ENCODE measurements around the gene PRR3. TPM values are rescaled to one million over a fixed set of nuclear protein-coding genes. Genes with fewer than 3 reads are reported as not detected.

Gene PRR3
- total and polyA plus RNA-seq, 2 of the 13 experiments (the other 11 are each of a cell fraction or from before 2014, with no cell fraction given) = 14.6 to 21.2 TPM

DNA sequence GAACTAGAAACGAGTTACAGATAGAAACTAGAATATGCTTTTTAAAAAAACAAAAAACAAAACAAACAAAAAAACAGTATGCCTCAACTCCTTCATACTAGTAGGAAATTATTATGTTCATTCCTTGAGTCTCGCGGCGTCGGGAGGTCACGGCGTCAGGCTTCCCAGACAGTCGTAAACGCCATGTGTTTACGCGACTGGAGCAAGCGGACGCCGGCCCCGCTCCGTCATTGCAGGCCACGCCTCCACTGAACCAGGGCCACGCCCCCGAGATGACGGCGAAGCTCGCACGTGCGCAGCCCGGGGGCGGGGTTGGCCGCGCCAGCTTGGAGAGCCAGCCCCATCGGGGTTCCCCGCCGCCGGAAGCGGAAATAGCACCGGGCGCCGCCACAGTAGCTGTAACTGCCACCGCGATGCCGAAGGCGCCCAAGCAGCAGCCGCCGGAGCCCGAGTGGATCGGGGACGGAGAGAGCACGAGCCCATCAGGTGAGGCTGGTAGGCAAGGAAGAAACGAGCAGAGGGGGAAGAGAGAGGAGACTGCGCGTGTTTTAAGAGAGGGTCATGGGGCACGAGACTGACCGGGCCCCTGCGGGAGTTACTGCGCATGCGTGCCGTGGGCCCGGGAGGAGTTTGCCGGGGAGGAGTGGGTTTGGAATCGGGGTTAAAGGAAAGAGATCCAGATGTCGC lies 14.1 kb downstream of the PRR3 start, which contains the start of gene ABCF1 (continued):
- TF ChIP-seq ZBTB49 (CRISPR knock-in tag; IDR thresholded peaks at IDR 0.05; ENCODE audit: borderline replicate concordance) = peak; percentile 31; the same call in 1 of the 2 replicates
- 0 out of 2 replicates have a peak, but pooled peaks have one; percentile 17 for TF ChIP-seq GTF2F1 (IDR thresholded peaks at IDR 0.05; ENCODE audit: low read length)
- TF ChIP-seq RFXAP (CRISPR knock-in tag; IDR thresholded peaks at IDR 0.05; ENCODE audit: borderline replicate concordance) = peak; percentile 88
- peak; percentile 91 for TF ChIP-seq PAX8 (CRISPR knock-in tag; IDR thresholded peaks at IDR 0.05; ENCODE audit: borderline replicate concordance)
- TF ChIP-seq ZFP1 (CRISPR knock-in tag; IDR thresholded peaks at IDR 0.05) = peak; percentile 79; the same call in 1 of the 2 replicates
- TF ChIP-seq, protein P1, sequence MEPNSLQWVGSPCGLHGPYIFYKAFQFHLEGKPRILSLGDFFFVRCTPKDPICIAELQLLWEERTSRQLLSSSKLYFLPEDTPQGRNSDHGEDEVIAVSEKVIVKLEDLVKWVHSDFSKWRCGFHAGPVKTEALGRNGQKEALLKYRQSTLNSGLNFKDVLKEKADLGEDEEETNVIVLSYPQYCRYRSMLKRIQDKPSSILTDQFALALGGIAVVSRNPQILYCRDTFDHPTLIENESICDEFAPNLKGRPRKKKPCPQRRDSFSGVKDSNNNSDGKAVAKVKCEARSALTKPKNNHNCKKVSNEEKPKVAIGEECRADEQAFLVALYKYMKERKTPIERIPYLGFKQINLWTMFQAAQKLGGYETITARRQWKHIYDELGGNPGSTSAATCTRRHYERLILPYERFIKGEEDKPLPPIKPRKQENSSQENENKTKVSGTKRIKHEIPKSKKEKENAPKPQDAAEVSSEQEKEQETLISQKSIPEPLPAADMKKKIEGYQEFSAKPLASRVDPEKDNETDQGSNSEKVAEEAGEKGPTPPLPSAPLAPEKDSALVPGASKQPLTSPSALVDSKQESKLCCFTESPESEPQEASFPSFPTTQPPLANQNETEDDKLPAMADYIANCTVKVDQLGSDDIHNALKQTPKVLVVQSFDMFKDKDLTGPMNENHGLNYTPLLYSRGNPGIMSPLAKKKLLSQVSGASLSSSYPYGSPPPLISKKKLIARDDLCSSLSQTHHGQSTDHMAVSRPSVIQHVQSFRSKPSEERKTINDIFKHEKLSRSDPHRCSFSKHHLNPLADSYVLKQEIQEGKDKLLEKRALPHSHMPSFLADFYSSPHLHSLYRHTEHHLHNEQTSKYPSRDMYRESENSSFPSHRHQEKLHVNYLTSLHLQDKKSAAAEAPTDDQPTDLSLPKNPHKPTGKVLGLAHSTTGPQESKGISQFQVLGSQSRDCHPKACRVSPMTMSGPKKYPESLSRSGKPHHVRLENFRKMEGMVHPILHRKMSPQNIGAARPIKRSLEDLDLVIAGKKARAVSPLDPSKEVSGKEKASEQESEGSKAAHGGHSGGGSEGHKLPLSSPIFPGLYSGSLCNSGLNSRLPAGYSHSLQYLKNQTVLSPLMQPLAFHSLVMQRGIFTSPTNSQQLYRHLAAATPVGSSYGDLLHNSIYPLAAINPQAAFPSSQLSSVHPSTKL (CRISPR knock-in tag; IDR thresholded peaks at IDR 0.05) = peak; percentile 84
- TF ChIP-seq, protein P2, sequence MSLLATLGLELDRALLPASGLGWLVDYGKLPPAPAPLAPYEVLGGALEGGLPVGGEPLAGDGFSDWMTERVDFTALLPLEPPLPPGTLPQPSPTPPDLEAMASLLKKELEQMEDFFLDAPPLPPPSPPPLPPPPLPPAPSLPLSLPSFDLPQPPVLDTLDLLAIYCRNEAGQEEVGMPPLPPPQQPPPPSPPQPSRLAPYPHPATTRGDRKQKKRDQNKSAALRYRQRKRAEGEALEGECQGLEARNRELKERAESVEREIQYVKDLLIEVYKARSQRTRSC (CRISPR knock-in tag; IDR thresholded peaks at IDR 0.05; ENCODE audit: low read depth) = 0 out of 2 replicates have a peak, but pooled peaks have one; percentile 69
- no peak for TF ChIP-seq RAD21 (CRISPR knock-in tag; IDR thresholded peaks at IDR 0.05)
- peak; percentile 96 for TF ChIP-seq SAFB2 (CRISPR knock-in tag; IDR thresholded peaks at IDR 0.05; ENCODE audit: borderline replicate concordance, low read depth)
- peak; percentile 80; the same call in 1 of the 2 replicates for TF ChIP-seq ZNF746 (CRISPR knock-in tag; IDR thresholded peaks at IDR 0.05)
- TF ChIP-seq ZNF777 (CRISPR knock-in tag; IDR thresholded peaks at IDR 0.05) = peak; percentile 64; the same call in 1 of the 2 replicates
- no peak for TF ChIP-seq IKZF1 (IDR thresholded peaks at IDR 0.05)
- TF ChIP-seq XBP1 (CRISPR knock-in tag; IDR thresholded peaks at IDR 0.05) = peak; percentile 87
- peak; percentile 98 for TF ChIP-seq MYC (CRISPR knock-in tag; IDR thresholded peaks at IDR 0.05; ENCODE audit: borderline replicate concordance)
- peak; percentile 88 to 95 for TF ChIP-seq POLR2A (IDR thresholded peaks at IDR 0.05; ENCODE audit: insufficient read depth in 1 of 2, low read depth in 2 of 2, low read length in 2 of 2)
- TF ChIP-seq, protein P3, sequence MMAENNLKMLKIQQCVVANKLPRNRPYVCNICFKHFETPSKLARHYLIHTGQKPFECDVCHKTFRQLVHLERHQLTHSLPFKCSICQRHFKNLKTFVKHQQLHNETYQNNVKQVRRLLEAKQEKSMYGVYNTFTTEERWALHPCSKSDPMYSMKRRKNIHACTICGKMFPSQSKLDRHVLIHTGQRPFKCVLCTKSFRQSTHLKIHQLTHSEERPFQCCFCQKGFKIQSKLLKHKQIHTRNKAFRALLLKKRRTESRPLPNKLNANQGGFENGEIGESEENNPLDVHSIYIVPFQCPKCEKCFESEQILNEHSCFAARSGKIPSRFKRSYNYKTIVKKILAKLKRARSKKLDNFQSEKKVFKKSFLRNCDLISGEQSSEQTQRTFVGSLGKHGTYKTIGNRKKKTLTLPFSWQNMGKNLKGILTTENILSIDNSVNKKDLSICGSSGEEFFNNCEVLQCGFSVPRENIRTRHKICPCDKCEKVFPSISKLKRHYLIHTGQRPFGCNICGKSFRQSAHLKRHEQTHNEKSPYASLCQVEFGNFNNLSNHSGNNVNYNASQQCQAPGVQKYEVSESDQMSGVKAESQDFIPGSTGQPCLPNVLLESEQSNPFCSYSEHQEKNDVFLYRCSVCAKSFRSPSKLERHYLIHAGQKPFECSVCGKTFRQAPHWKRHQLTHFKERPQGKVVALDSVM (CRISPR knock-in tag; IDR thresholded peaks at IDR 0.05) = 0 out of 2 replicates have a peak, but pooled peaks have one; percentile 60
- peak; percentile 80 for TF ChIP-seq ZNF674 (CRISPR knock-in tag; IDR thresholded peaks at IDR 0.05; ENCODE audit: low read depth)
- TF ChIP-seq NFYB (CRISPR knock-in tag; IDR thresholded peaks at IDR 0.05) = peak; percentile 63
- TF ChIP-seq ZNF614 (CRISPR knock-in tag; IDR thresholded peaks at IDR 0.05; ENCODE audit: borderline replicate concordance) = peak; percentile 83
- peak; percentile 19; the same call in 1 of the 2 replicates for TF ChIP-seq TMF1 (CRISPR knock-in tag; IDR thresholded peaks at IDR 0.05; ENCODE audit: low read depth)
- TF ChIP-seq TEAD3 (CRISPR knock-in tag; optimal IDR thresholded peaks at IDR 0.05; ENCODE audit: borderline replicate concordance) = peak; percentile 85
- no peak for TF ChIP-seq ZNF354B (CRISPR knock-in tag; IDR thresholded peaks at IDR 0.05)
- peak; percentile 99 for TF ChIP-seq GABPB1 (CRISPR knock-in tag; IDR thresholded peaks at IDR 0.05)
